Measurements from ENCODE around the gene LRRC56. TPM values are rescaled to one million over a fixed set of nuclear protein-coding genes. Genes with fewer than 3 reads are reported as not detected.

Gene LRRC56
- total and polyA plus RNA-seq, 2 of the 13 experiments (the other 11 are each of a cell fraction or from before 2014, with no cell fraction given), result 0.11 to 0.29 TPM

DNA sequence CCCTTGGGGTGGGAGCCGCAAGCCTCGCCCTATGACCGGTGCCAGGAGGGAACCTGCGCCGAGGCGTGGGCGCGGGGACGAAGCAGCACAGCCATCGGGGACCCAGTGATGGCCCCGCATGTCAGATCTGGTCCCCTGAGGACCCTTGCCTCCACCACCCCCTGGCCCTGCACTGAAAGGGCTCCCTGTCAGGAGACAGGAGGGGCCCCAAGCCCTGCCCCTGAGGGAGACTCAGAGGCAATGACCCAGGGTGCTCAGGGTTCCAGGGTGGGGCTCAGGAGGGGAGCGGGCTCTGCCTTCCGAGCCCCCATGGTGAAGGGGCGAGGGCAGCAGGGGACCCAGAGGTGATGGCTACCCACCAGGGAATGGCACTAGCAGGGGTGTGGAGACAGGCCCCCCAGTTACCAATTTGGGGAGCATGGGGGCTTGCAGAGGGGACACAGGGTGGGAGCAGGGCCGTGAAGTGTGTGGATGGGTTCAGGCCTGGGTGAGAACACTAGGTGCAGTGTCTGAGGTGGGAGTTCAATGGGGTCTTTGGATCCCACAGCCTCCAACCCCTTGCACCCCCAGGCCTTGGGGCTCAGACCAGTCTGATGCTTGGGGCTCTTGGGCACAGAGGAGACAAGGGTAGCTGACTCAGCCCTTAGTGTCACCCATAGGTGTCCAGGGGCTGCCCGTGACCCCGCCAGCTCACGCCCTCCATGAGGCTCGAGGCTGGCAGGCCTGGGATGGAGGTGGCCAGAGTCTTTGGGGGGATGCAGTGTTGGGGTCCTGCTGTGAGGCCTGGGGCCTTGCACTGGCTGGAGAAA is 499 bp downstream of the LRRC56 start (continued):
- TF ChIP-seq, protein P1, sequence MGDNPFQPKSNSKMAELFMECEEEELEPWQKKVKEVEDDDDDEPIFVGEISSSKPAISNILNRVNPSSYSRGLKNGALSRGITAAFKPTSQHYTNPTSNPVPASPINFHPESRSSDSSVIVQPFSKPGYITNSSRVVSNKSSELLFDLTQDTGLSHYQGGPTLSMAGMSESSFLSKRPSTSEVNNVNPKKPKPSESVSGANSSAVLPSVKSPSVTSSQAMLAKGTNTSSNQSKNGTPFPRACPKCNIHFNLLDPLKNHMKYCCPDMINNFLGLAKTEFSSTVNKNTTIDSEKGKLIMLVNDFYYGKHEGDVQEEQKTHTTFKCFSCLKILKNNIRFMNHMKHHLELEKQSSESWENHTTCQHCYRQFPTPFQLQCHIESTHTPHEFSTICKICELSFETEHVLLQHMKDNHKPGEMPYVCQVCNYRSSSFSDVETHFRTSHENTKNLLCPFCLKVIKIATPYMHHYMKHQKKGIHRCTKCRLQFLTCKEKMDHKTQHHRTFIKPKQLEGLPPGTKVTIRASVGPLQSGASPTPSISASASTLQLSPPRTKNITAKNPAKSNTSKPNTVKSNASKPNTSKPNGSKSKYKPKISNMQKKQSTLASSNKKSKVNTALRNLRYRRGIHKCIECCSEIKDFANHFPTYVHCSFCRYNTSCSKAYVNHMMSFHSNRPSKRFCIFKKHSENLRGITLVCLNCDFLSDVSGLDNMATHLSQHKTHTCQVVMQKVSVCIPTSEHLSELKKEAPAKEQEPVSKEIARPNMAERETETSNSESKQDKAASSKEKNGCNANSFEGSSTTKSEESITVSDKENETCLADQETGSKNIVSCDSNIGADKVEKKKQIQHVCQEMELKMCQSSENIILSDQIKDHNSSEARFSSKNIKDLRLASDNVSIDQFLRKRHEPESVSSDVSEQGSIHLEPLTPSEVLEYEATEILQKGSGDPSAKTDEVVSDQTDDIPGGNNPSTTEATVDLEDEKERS (CRISPR knock-in tag; IDR thresholded peaks at IDR 0.05), result no peak
- TF ChIP-seq, protein P2, sequence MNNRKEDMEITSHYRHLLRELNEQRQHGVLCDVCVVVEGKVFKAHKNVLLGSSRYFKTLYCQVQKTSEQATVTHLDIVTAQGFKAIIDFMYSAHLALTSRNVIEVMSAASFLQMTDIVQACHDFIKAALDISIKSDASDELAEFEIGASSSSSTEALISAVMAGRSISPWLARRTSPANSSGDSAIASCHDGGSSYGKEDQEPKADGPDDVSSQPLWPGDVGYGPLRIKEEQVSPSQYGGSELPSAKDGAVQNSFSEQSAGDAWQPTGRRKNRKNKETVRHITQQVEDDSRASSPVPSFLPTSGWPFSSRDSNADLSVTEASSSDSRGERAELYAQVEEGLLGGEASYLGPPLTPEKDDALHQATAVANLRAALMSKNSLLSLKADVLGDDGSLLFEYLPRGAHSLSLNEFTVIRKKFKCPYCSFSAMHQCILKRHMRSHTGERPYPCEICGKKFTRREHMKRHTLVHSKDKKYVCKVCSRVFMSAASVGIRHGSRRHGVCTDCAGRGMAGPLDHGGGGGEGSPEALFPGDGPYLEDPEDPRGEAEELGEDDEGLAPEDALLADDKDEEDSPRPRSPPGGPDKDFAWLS (CRISPR knock-in tag; IDR thresholded peaks at IDR 0.05; ENCODE audit: borderline replicate concordance), result no peak
- TF ChIP-seq SMARCE1 (IDR thresholded peaks at IDR 0.05; ENCODE audit: borderline replicate concordance), result no peak
- TF ChIP-seq, protein P3, sequence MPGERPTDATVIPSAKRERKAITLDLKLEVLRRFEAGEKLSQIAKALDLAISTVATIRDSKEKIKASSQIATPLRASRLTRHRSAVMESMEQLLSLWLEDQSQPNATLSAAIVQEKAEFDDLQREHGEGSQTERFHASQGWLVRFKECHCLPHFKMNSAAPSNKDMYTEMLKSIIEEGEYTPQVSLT (CRISPR knock-in tag; IDR thresholded peaks at IDR 0.05; ENCODE audit: borderline replicate concordance, low read depth), result no peak
- TF ChIP-seq PLRG1 (conservative IDR thresholded peaks at IDR 0.05), result no peak
- TF ChIP-seq, protein P4, sequence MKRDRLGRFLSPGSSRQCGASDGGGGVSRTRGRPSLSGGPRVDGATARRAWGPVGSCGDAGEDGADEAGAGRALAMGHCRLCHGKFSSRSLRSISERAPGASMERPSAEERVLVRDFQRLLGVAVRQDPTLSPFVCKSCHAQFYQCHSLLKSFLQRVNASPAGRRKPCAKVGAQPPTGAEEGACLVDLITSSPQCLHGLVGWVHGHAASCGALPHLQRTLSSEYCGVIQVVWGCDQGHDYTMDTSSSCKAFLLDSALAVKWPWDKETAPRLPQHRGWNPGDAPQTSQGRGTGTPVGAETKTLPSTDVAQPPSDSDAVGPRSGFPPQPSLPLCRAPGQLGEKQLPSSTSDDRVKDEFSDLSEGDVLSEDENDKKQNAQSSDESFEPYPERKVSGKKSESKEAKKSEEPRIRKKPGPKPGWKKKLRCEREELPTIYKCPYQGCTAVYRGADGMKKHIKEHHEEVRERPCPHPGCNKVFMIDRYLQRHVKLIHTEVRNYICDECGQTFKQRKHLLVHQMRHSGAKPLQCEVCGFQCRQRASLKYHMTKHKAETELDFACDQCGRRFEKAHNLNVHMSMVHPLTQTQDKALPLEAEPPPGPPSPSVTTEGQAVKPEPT (CRISPR knock-in tag; IDR thresholded peaks at IDR 0.05; ENCODE audit: low read depth), result no peak
- TF ChIP-seq, protein P5, sequence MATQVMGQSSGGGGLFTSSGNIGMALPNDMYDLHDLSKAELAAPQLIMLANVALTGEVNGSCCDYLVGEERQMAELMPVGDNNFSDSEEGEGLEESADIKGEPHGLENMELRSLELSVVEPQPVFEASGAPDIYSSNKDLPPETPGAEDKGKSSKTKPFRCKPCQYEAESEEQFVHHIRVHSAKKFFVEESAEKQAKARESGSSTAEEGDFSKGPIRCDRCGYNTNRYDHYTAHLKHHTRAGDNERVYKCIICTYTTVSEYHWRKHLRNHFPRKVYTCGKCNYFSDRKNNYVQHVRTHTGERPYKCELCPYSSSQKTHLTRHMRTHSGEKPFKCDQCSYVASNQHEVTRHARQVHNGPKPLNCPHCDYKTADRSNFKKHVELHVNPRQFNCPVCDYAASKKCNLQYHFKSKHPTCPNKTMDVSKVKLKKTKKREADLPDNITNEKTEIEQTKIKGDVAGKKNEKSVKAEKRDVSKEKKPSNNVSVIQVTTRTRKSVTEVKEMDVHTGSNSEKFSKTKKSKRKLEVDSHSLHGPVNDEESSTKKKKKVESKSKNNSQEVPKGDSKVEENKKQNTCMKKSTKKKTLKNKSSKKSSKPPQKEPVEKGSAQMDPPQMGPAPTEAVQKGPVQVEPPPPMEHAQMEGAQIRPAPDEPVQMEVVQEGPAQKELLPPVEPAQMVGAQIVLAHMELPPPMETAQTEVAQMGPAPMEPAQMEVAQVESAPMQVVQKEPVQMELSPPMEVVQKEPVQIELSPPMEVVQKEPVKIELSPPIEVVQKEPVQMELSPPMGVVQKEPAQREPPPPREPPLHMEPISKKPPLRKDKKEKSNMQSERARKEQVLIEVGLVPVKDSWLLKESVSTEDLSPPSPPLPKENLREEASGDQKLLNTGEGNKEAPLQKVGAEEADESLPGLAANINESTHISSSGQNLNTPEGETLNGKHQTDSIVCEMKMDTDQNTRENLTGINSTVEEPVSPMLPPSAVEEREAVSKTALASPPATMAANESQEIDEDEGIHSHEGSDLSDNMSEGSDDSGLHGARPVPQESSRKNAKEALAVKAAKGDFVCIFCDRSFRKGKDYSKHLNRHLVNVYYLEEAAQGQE (IDR thresholded peaks at IDR 0.05; ENCODE audit: borderline replicate concordance in 1 of 2, low read depth in 1 of 2, low read length in 2 of 2), result no peak
- no peak for TF ChIP-seq HNF4A (CRISPR knock-in tag; IDR thresholded peaks at IDR 0.05)
- TF ChIP-seq HOXA7 (CRISPR knock-in tag; IDR thresholded peaks at IDR 0.05), result no peak
- TF ChIP-seq SNAI1 (CRISPR knock-in tag; IDR thresholded peaks at IDR 0.05; ENCODE audit: borderline replicate concordance), result no peak
- no peak for TF ChIP-seq ZSCAN20 (CRISPR knock-in tag; IDR thresholded peaks at IDR 0.05; ENCODE audit: borderline replicate concordance)
- TF ChIP-seq, protein P6, sequence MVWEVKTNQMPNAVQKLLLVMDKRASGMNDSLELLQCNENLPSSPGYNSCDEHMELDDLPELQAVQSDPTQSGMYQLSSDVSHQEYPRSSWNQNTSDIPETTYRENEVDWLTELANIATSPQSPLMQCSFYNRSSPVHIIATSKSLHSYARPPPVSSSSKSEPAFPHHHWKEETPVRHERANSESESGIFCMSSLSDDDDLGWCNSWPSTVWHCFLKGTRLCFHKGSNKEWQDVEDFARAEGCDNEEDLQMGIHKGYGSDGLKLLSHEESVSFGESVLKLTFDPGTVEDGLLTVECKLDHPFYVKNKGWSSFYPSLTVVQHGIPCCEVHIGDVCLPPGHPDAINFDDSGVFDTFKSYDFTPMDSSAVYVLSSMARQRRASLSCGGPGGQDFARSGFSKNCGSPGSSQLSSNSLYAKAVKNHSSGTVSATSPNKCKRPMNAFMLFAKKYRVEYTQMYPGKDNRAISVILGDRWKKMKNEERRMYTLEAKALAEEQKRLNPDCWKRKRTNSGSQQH (CRISPR knock-in tag; IDR thresholded peaks at IDR 0.05; ENCODE audit: low read depth), result 0 out of 2 replicates have a peak, but pooled peaks have one; percentile 29
- TF ChIP-seq RBM22 (optimal IDR thresholded peaks at IDR 0.05; ENCODE audit: low read length), result no peak
- TF ChIP-seq, protein P7, sequence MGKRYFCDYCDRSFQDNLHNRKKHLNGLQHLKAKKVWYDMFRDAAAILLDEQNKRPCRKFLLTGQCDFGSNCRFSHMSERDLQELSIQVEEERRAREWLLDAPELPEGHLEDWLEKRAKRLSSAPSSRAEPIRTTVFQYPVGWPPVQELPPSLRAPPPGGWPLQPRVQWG (CRISPR knock-in tag; IDR thresholded peaks at IDR 0.05; ENCODE audit: borderline replicate concordance, low read depth), result no peak
